ENCODE results near the gene ACTL6B. TPM values are rescaled to one million over a fixed set of nuclear protein-coding genes. Genes with fewer than 3 reads are reported as not detected.

The ACTL6B gene
- not detected in 2 replicates for total RNA-seq

DNA sequence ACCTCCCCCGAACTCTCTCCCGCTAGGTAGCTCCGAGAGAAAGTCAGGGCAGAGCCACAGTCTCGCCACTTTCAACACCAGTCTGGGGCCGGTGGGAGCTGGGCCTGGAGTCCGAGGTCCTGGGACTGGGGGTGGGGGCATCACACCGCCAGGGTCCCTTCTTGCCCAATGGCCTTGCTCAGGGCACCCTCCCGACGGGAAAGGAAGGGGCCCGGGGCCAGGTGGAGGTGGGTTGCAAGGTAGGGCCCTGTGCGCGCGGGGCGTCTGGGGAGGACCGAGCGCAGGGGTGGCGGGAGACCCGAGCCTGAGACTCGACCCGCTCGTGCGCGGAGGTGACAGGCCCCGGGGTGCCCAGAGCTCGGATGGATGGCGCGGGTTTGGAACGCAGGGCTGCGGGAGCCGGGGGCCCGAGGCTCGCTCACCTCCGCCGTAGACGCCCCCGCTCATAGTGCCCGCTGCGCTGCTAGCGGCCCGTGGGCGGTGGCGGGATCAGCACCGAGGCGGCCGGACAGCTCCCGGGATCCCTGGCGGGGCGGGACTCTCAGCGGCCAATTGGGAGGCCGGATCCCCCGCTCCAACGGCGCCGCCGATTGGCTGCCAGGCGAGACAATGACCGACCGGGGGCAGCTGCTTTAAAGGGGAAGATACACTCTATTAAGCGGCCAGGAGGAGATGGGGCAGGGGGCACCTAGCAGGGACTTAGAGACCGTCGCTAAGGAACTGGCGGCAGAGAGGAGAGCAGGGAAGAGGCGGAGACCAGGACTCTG, at the start of gene ACTL6B:
TSS of gene ACTL6B (minus strand) at position 541 of the 767 bp plus-strand sequence. CDS start at position 447, 94 bp downstream.

DNA sequence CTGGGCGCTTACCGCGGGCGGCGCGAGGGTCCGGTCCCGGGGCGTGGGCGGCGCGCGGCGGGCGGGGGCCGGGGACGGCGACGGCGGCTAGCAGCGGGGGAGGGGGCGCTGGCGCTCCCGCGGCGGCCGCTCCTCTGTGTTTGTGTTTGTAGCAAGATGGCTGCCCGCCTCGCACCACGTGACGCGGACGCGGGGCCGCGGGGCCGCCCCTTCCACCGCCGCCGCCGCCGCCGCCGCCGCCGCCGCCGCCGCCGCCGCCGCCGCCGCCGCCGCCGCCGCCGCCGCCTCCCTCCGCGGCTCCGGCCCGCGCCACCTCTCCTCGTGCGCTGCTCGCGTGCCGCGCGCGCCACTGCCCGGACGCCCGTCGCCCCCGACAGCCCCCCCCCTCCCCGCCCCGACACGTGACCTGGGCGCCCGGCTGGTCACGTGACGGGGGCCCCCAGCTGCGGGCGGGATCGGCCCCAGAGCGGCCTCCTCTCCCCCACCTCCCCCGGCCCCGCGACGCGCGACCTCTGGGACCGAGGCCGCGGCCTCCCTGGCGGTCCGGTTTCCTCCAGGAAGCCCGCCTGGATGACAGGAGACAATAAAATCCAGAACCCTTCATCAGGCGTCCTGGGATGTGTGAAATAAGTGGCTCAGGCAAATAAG, 38.0 kb upstream of the ACTL6B start, which contains the start of gene GIGYF1:
TSS of gene GIGYF1 (minus strand) at position 153 of the 648 bp plus-strand sequence. CDS start 6,012 bp downstream, outside the sequence.

DNA sequence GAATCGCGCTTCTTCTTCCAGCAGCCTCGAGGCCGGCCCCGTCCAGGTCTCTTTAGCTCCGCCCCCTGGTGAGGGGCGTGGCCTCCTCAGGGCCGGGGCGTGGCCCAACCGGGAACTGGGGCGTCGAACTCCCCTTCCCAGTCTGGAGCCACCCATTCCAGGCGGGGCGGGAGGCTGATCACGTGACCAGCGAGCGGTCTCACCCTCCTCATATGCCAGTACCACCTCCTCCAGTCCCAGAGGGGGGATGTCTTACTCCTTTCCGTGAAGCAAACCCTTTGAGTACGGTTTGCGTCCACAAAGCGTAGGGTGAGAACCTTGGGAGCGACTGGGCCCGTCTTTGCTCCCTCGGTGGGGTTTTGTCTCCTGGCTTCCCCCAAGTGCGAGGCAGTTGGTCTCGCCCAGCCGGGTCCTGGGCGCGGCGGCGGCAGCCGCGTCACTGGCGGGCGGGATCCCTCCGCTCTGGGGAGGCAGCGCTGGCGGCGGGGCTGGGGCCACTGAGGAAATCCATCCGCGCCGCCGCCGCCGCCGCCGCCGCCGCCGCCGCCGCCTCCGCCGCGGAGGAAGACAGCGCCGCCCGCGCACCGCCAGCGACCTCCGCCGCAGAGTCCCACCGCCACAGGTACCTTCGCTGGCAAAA, 17.2 kb upstream of the ACTL6B start, which contains the start of gene GNB2:
TSS of gene GNB2 (plus strand) at position 439 of the 640 bp plus-strand sequence. CDS start 2,526 bp downstream, outside the sequence.

DNA sequence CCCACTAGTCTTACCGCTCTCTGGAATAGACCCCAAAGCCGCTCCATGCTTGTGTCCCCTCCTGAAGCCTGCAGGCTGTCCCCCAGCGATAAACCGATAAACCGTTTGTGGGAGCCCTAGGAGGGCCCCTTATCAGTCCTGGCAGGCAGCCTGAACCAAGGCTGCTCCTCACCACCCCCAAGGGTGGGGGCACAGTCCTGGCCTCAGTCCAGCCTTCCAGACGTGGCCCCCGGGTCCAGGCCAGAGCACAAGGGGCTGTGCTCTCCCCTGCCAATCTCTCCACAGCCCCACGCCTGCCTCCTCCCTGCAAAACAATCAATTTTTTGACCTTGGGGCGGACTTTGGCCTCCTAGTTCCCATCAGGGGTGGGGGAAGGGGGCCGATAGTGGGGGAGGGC, 14.8 kb downstream of the ACTL6B start, which contains the start of gene TFR2:
TSS of gene TFR2 (minus strand) at position 90 of the 397 bp plus-strand sequence. CDS start at position 47, 43 bp downstream.

DNA sequence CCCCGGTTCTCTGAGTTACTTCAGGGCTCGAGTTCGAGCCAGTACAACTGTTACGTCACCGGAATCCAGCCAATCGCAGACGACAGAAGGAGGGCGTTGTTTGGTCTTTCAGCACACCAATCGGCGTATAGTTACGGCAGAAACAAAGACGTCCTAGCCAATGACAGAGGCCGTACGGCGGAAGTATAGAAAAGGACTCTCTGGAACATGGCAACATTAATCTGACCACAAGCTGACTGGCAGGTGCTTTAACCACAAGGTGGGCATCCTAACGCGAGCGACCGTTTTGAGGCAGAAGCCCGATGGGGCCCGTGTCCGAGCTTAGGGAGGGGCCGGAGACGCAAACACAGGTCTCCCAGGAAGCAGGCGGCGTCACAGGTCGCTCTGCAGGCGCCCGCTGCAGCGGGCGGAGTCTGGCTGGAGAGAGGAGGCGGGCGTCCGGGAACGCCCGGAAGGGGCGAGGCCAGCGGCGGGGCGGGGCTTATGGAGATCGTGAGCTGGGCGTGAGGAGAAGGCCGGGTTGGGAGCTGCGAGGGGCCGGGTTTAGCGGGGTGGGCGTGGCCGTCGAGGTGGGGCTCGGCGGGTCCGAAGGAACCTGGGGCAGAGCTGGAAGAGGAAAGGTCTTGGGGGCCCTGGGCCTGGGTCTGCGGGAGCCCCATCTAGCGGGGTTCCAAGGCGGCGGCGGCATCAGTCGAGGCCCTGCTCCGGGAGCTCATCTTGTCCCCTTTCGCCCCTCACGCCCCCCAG, 44.1 kb downstream of the ACTL6B start, which contains the start of gene MOSPD3:
TSS of gene MOSPD3 (plus strand) at position 558 of the 747 bp plus-strand sequence. CDS start 252 bp downstream, outside the sequence.

Other genes with a start within 250 kb of the ACTL6B start
- 0.32 and 0.76 TPM in 2 replicates for gene ZCWPW1, start 227.7 kb downstream of the ACTL6B start, total RNA-seq
- 26.6 and 32.1 TPM in 2 replicates for gene MEPCE, start 226.6 kb downstream of the ACTL6B start, total RNA-seq
- gene PPP1R35, start 220.0 kb downstream of the ACTL6B start, total RNA-seq: 23.4 and 33.0 TPM in 2 replicates
- 0.30 and 0.32 TPM in 2 replicates for gene SPACDR, start 192.2 kb downstream of the ACTL6B start, total RNA-seq
- gene TSC22D4, start 177.2 kb downstream of the ACTL6B start, total RNA-seq: 17.3 and 17.5 TPM in 2 replicates
- gene NYAP1, start 172.5 kb downstream of the ACTL6B start, total RNA-seq: 0.65 and 2.6 TPM in 2 replicates
- gene AGFG2, start 117.2 kb downstream of the ACTL6B start, total RNA-seq: 6.2 and 11.7 TPM in 2 replicates
- gene SAP25, start 82.5 kb downstream of the ACTL6B start, total RNA-seq: not detected in 2 replicates
- gene LRCH4, start 70.3 kb downstream of the ACTL6B start, total RNA-seq: 9.3 and 13.3 TPM in 2 replicates
- under 0.01 and 0.15 TPM in 2 replicates for gene FBXO24, start 70.1 kb downstream of the ACTL6B start, total RNA-seq
- gene PCOLCE, start 54.1 kb downstream of the ACTL6B start, total RNA-seq: 0.32 and 0.61 TPM in 2 replicates
- gene MOSPD3, start 43.9 kb downstream of the ACTL6B start, total RNA-seq: 2.3 and 4.7 TPM in 2 replicates
- gene TFR2, start 14.9 kb downstream of the ACTL6B start, total RNA-seq: 0.46 TPM in 1 of 2 replicates, not detected in the other
- 72.9 and 88.0 TPM in 2 replicates for gene GNB2, start 17.3 kb upstream of the ACTL6B start, total RNA-seq
- gene GIGYF1, start 37.8 kb upstream of the ACTL6B start, total RNA-seq: 9.1 and 13.8 TPM in 2 replicates
- gene POP7, start 49.7 kb upstream of the ACTL6B start, total RNA-seq: 43.6 and 67.2 TPM in 2 replicates
- not detected in 2 replicates for gene EPO, start 64.0 kb upstream of the ACTL6B start, total RNA-seq
- gene ZAN, start 77.1 kb upstream of the ACTL6B start, total RNA-seq: not detected in 2 replicates
- gene EPHB4, start 171.1 kb upstream of the ACTL6B start, total RNA-seq: 90.3 and 102 TPM in 2 replicates
- 17.2 TPM in 2 replicates for gene SLC12A9, start 196.3 kb upstream of the ACTL6B start, total RNA-seq
- 42.9 and 49.5 TPM in 2 replicates for gene TRIP6, start 210.9 kb upstream of the ACTL6B start, total RNA-seq
- gene SRRT, start 218.7 kb upstream of the ACTL6B start, total RNA-seq: 43.6 and 43.9 TPM in 2 replicates
- gene UFSP1, start 233.3 kb upstream of the ACTL6B start, total RNA-seq: 2.9 and 5.2 TPM in 2 replicates
- under 0.01 and 0.15 TPM in 2 replicates for gene ACHE, start 239.4 kb upstream of the ACTL6B start, total RNA-seq

Measured in epithelial cell of umbilical artery (primary cell).